ENCODE data around the gene GJA5. TPM values are rescaled to one million over a fixed set of nuclear protein-coding genes. Genes with fewer than 3 reads are reported as not detected.

The GJA5 gene
- total and polyA plus RNA-seq, 7 donors, result 1.2 to 10.8 (median 3.1) TPM; not detected in 1

GRCh38 chr1:147769106-147769505 is 8.7 kb upstream of the GJA5 start:
- DNase-seq, result no peak
- TF ChIP-seq POLR2A (IDR thresholded peaks at IDR 0.05) (no peak), POLR2AphosphoS5 (IDR thresholded peaks at IDR 0.05) (no peak), CTCF (IDR thresholded peaks at IDR 0.05) (no peak), EP300 (IDR thresholded peaks at IDR 0.05) (no peak)
- no peak overlapping the region for H3K4me3 ChIP-seq
- H3K27me3 ChIP-seq, result no peaks in the 10 kb centered on the region
- H3K27ac ChIP-seq, result peak overlapping the region in 2 of 4 donors; percentile 13 to 35
- no peaks in the 10 kb centered on the region for H3K36me3 ChIP-seq
- peaks cover 0 to 39% (median 15%) of the 10 kb centered on the region in 4 donors for H3K4me1 ChIP-seq
- H3K9me3 ChIP-seq, result no peaks in the 10 kb centered on the region
- intact Hi-C loops (cut with DNase I), result no loop called here
- 83 to 86% methylated on average over 5 of the region's 5 CpGs for WGBS, 2 donors

GRCh38 chr1:147768582-147768981 is 8.2 kb upstream of the GJA5 start:
- no peak for DNase-seq
- intact Hi-C loops (cut with DNase I), result no loop called here
- 93% methylated on average over 2 of the region's 2 CpGs for WGBS, 2 donors
- peaks cover 0 to 37% (median 15%) of the 10 kb centered on the region in 4 donors for H3K4me1 ChIP-seq
- peak overlapping the region in 1 of 4 donors; percentile 35 for H3K27ac ChIP-seq
- no peak overlapping the region for H3K4me3 ChIP-seq
- no peaks in the 10 kb centered on the region for H3K9me3 ChIP-seq
- no peaks in the 10 kb centered on the region for H3K36me3 ChIP-seq
- no peaks in the 10 kb centered on the region for H3K27me3 ChIP-seq
- no peak for TF ChIP-seq EP300 (IDR thresholded peaks at IDR 0.05)
- TF ChIP-seq POLR2AphosphoS5 (IDR thresholded peaks at IDR 0.05), result no peak
- no peak for TF ChIP-seq POLR2A (IDR thresholded peaks at IDR 0.05)
- no peak for TF ChIP-seq CTCF (IDR thresholded peaks at IDR 0.05)

GRCh38 chr1:147768101-147768500 is 7.7 kb upstream of the GJA5 start:
- Histone ChIP-seq H3K4me1 (peaks cover 0 to 32% (median 13%) of the 10 kb centered on the region in 4 donors), H3K9me3 (no peaks in the 10 kb centered on the region), H3K4me3 (no peak overlapping the region), H3K36me3 (no peaks in the 10 kb centered on the region), H3K27me3 (no peaks in the 10 kb centered on the region), H3K27ac (peak overlapping the region in 1 of 4 donors; percentile 35)
- intact Hi-C loops (cut with DNase I), result no loop called here
- DNase-seq, result no peak
- TF ChIP-seq EP300 (IDR thresholded peaks at IDR 0.05) (no peak), CTCF (IDR thresholded peaks at IDR 0.05) (no peak), POLR2AphosphoS5 (IDR thresholded peaks at IDR 0.05) (no peak), POLR2A (IDR thresholded peaks at IDR 0.05) (no peak)
- 39 to 69% methylated on average over 1 of the region's 1 CpG for WGBS, 2 donors

- H3K9me3 ChIP-seq, result no peaks in the 10 kb centered on the region
- no peaks in the 10 kb centered on the region for H3K36me3 ChIP-seq
- TF ChIP-seq POLR2A (IDR thresholded peaks at IDR 0.05) (no peak), CTCF (IDR thresholded peaks at IDR 0.05) (no peak), EP300 (IDR thresholded peaks at IDR 0.05) (no peak), POLR2AphosphoS5 (IDR thresholded peaks at IDR 0.05) (no peak)
- no peak for DNase-seq
- H3K4me3 ChIP-seq, result no peak overlapping the region
- peak overlapping the region in 2 of 4 donors; percentile 4 to 24 for H3K27ac ChIP-seq
- H3K27me3 ChIP-seq, result no peaks in the 10 kb centered on the region
- intact Hi-C loops (cut with DNase I), result no loop called here
- WGBS, 2 donors, result 22 to 23% methylated on average over 3 of the region's 3 CpGs
- H3K4me1 ChIP-seq, result peaks cover 0 to 1% (median 0%) of the 10 kb centered on the region in 4 donors
Measured at GRCh38 chr1:147762233-147763024, 2.0 kb upstream of the GJA5 start.
